GM18858 (cell line): ENCODE data around the gene PRAMEF13.
"Not testable (repeated sequence)": the region's sequence is repeated elsewhere in the genome, so short reads cannot be mapped to it uniquely, and the experiment has no call there.

Source experiments
- ATAC-seq: cut with Tn5 transposase; IDR thresholded peaks from one replicate; pipeline ENCODE4 v1.9.1; 2021; ENCODE audit not compliant: unreplicated experiment

Gene PRAMEF13

GRCh38 chr1:13201309-13201708 is at the start of gene PRAMEF13:
Gene PRAMEF13, minus strand, starts transcription at chr1:13201409. Its CDS starts 1,820 bp downstream, at chr1:13199589.
- ATAC-seq: not testable (repeated sequence)

- not testable (repeated sequence) for ATAC-seq
Observed at GRCh38 chr1:13247122-13247521, 45.9 kb upstream of the PRAMEF13 start.

GRCh38 chr1:13246554-13246871 is 45.3 kb upstream of the PRAMEF13 start:
- ATAC-seq: not testable (repeated sequence)

- ATAC-seq: not testable (repeated sequence)
Observed at GRCh38 chr1:13245841-13246553, 44.8 kb upstream of the PRAMEF13 start.

- not testable (repeated sequence) for ATAC-seq
Observed at GRCh38 chr1:13243536-13244263, 42.5 kb upstream of the PRAMEF13 start.

GRCh38 chr1:13239633-13240032 is 38.4 kb upstream of the PRAMEF13 start:
- not testable (repeated sequence) for ATAC-seq

GRCh38 chr1:13237572-13237971 is 36.4 kb upstream of the PRAMEF13 start:
- not testable (repeated sequence) for ATAC-seq

GRCh38 chr1:13234057-13234456 is 32.8 kb upstream of the PRAMEF13 start:
- ATAC-seq: not testable (repeated sequence)

GRCh38 chr1:13232056-13232455 is 30.8 kb upstream of the PRAMEF13 start:
- not testable (repeated sequence) for ATAC-seq

- ATAC-seq: not testable (repeated sequence)
Observed at GRCh38 chr1:13231061-13231750, 30.0 kb upstream of the PRAMEF13 start.

- not testable (repeated sequence) for ATAC-seq
Observed at GRCh38 chr1:13230601-13231000, 29.4 kb upstream of the PRAMEF13 start.

- not testable (repeated sequence) for ATAC-seq
Observed at GRCh38 chr1:13230096-13230495, 28.9 kb upstream of the PRAMEF13 start.

GRCh38 chr1:13228343-13228781 is 27.2 kb upstream of the PRAMEF13 start:
- no peak for ATAC-seq

- not testable (repeated sequence) for ATAC-seq
Observed at GRCh38 chr1:13227271-13228055, 26.3 kb upstream of the PRAMEF13 start.

- not testable (repeated sequence) for ATAC-seq
Observed at GRCh38 chr1:13225675-13226204, 24.5 kb upstream of the PRAMEF13 start, which contains the start of gene PRAMEF18. Gene PRAMEF18, minus strand, starts transcription at chr1:13226154. Its CDS starts 48 bp downstream, at chr1:13226106.

GRCh38 chr1:13224480-13225060 is 23.4 kb upstream of the PRAMEF13 start:
- no peak for ATAC-seq

- ATAC-seq: not testable (repeated sequence)
Observed at GRCh38 chr1:13222788-13223187, 21.6 kb upstream of the PRAMEF13 start.

GRCh38 chr1:13219203-13219602 is 18.0 kb upstream of the PRAMEF13 start:
- ATAC-seq: not testable (repeated sequence)

- not testable (repeated sequence) for ATAC-seq
Observed at GRCh38 chr1:13216619-13217018, 15.4 kb upstream of the PRAMEF13 start.

- not testable (repeated sequence) for ATAC-seq
Observed at GRCh38 chr1:13208712-13209111, 7.5 kb upstream of the PRAMEF13 start.
